GM10248 (cell line): ENCODE data around the gene SYNJ2.
"Not testable (repeated sequence)": the region's sequence is repeated elsewhere in the genome, so short reads cannot be mapped to it uniquely, and the experiment has no call there.

ENCODE experiments used
- CTCF ChIA-PET: fragments of 300-600 bp; sonication (Branson Sonifier 250); formaldehyde crosslinking; extraction: SDS; loops from one replicate; lab custom pipeline; 2021; ENCODE audit warnings: antibody characterized with exemption; lab: Yijun Ruan, JAX
- POLR2A ChIA-PET: fragments of 350-650 bp; sonication (Branson Sonifier 250); formaldehyde crosslinking; extraction: SDS; loops from one replicate; lab custom pipeline; 2020; ENCODE audit warnings: antibody characterized with exemption; lab: Yijun Ruan, JAX
- DNase-seq: peaks from one replicate; pipeline ENCODE4 v3.0.0; 2012; ENCODE audit errors: extremely low spot score
- TF ChIP-seq, protein P1 (sequence below): IDR thresholded peaks from 2 replicates; pipeline ENCODE4 v1.5.1; 2012; ENCODE audit warnings: mild to moderate bottlenecking, low read depth; ENCODE audit errors: extremely low read depth, missing control alignments, control extremely low read depth

SYNJ2 gene

DNA sequence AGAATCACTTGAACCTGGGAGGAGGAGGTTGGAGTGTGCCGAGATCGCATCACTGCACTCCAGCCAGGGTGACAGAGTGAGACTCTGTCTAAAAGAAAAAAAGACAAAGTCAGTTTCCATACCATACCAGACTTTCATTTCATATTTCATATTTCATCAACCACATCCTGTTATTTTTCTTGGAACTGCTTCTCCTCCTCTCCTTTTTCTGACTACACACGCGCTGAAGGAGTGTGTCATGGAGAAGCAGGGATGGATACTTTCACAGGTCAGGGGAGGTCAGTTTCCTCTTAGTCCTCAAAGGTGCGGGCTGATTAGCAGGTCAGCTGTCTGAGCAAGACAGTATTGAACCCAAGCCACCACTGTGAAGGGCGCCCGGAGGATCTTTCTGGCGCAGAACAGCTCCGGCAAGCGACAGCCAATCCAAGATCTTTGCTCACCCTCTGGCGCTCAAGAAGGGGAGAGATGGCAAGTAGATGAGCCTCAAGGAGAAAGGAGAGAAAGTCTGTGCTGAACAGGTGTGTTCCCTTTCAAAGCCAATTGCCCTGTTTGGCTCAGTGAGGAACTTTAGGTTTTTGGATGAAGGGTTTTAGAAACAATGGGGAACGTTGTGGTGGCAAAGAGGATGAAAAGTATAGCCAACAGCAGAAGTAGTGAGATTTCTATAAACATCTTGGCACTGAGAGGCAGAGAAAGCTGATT lies 18.9 kb upstream of the SYNJ2 start:
- CTCF ChIA-PET, result interaction anchor here (1.1 to 1.4 kb wide), 3 partner anchors 16 to 63 kb away, joined by 3 read pairs; no protein-coding TSS in a partner anchor
- POLR2A ChIA-PET, result no interaction called here
- no peak for DNase-seq
- TF ChIP-seq, protein P1, sequence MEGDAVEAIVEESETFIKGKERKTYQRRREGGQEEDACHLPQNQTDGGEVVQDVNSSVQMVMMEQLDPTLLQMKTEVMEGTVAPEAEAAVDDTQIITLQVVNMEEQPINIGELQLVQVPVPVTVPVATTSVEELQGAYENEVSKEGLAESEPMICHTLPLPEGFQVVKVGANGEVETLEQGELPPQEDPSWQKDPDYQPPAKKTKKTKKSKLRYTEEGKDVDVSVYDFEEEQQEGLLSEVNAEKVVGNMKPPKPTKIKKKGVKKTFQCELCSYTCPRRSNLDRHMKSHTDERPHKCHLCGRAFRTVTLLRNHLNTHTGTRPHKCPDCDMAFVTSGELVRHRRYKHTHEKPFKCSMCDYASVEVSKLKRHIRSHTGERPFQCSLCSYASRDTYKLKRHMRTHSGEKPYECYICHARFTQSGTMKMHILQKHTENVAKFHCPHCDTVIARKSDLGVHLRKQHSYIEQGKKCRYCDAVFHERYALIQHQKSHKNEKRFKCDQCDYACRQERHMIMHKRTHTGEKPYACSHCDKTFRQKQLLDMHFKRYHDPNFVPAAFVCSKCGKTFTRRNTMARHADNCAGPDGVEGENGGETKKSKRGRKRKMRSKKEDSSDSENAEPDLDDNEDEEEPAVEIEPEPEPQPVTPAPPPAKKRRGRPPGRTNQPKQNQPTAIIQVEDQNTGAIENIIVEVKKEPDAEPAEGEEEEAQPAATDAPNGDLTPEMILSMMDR, result no peak

DNA sequence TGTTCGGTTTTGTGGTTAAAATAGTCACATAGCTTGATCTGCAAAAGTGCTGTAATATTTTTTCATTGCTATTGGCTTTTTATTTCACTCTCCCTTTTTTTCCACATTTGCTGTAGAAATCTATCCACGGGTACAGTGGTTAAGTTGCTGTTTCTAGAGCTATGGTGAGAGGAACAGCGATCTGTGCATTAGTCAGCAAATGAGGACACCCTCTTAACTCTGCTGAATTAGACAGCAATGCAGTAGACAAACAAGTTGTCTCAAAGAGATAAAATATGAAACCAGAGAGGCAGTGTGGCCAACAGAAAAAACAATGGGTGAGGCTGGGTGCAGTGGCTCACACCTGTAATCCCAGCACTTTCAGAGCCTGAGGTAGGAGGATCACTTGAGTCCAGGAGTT lies 17.6 kb upstream of the SYNJ2 start:
- no peak for DNase-seq
- TF ChIP-seq, protein P1, result no peak
- ChIA-PET POLR2A (no interaction called here), CTCF (interaction anchor here (1.2 to 1.4 kb wide), 3 partner anchors 9 to 62 kb away, joined by 3 to 4 read pairs (median 3); no protein-coding TSS in a partner anchor)

DNA sequence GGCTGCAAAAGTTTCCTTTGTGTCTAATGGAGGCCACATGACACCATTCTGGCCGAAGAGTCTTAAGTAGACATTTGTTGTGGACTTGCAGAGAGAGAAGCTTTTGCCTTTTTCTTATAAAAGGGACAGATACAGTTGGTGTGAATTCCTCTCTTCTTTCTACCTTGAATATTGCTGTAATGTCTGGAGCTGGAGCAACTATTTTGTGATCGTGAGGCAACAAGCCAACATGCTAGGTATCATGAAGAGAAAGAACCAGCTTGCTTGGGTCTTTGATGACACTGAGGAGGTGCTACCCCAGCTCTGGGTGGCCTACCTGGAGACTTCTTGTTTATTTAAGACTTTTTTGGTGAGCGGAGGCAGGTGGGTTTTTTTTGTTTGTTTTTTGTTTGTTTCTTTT lies 16.3 kb upstream of the SYNJ2 start:
- POLR2A ChIA-PET, result no interaction called here
- CTCF ChIA-PET, result interaction anchor here (1.0 kb wide), 1 partner anchor 12 kb away, joined by 3 read pairs; no protein-coding TSS in a partner anchor
- DNase-seq, result no peak
- TF ChIP-seq, protein P1, result no peak

DNA sequence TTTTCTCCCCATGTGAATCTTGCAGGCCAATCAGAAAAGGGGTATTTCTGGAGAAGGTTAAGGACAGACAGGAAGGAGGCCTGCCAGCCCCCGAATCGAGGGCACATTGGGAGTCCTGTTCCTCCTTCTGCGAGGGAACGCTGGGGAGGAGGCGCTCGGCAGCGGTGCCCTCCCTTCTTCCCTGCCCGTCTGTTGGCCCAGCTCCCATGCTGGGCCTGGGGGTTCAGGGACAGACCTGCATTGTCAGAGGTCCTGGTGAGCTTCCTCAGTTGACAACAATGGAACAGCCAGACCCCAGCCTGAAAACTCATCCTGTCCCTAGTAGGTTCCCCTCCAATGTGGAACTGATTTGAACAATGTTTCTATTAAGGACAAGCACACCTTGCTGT lies 15.1 kb upstream of the SYNJ2 start:
- no peak for DNase-seq
- POLR2A ChIA-PET, result no interaction called here
- TF ChIP-seq, protein P1, result no peak
- CTCF ChIA-PET, result interaction anchor here (1.0 to 1.4 kb wide), 3 partner anchors 11 to 20 kb away, joined by 3 read pairs; no protein-coding TSS in a partner anchor

DNA sequence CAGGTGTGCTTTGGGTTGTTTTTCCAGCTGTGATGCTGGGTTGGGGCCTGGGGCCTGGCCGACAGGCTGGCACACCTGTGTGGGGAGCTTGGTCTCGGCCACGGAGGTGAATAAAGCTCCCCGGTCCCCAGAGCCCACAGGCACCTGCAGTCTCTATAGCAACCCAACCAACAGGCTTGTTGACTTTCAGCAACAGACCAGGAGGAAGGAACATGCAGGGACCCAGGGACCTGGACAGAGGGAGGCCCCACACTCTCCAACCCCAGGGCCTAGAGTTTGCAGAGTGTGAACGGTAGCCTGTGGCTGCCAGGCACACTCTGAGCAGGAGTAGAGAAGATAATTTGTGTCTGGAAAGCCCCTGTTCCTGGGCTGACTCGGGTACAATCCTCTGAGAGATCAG lies 14.6 kb upstream of the SYNJ2 start:
- no peak for DNase-seq
- TF ChIP-seq, protein P1, result no peak
- ChIA-PET POLR2A (no interaction called here), CTCF (interaction anchor here (0.8 to 1.4 kb wide), 4 partner anchors 10 to 94 kb away, joined by 3 read pairs; no protein-coding TSS in a partner anchor)

DNA sequence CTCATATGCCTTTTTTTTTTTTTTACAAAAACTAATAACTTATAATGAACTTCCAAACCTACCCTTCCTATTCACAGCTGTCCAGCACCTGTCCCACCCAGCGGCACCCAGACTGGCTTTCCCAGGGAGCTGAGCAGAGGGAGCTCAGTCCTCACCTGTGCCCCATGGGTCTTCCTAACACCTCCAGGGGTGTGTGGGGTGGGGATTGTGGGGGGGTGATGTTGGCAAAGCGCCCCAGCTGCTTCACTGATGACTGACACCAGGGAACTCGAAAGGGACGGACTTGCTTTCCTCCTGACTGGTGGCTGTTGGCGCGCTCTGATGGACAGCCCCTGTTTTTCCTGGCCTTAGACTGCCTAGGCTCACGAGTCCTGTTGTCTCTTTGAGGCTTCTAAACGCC lies 14.2 kb upstream of the SYNJ2 start:
- ChIA-PET CTCF (interaction anchor here (0.8 to 1.4 kb wide), 4 partner anchors 10 to 94 kb away, joined by 3 read pairs; no protein-coding TSS in a partner anchor), POLR2A (no interaction called here)
- TF ChIP-seq, protein P1, result no peak
- DNase-seq, result no peak

DNA sequence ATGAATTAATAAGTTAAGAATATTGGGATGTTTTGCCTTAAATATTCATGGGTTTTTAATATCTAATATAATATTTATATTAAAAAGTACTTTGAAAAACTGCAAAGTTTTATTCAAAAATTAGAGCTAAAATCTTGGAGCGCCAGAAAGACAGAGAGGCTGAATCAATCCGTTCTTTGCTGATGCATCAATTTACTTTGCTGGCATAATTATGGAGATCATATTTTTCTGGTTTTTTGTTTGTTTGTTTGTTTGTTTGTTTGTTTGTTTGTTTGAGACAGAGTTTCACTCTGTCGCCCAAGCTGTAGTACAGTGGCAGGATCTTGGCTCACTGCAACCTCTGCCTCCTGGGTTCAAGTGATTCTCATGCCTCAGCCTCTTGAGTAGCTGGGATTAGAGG lies 9.5 kb upstream of the SYNJ2 start:
- CTCF ChIA-PET, result interaction anchor here (1.1 kb wide), 1 partner anchor 21 kb away, joined by 3 read pairs; no protein-coding TSS in a partner anchor
- POLR2A ChIA-PET, result not testable (repeated sequence)

More for the DNA sequence above, 9.5 kb upstream of the SYNJ2 start:
- not testable (repeated sequence) for DNase-seq
